ENCODE measurements around the gene TTLL13.

The TTLL13 gene

GRCh38 chr15:90306560-90306959, 57.2 kb downstream of the TTLL13 start:
- DNase-seq (ENCODE audit: insufficient read length, low spot score) (peak; percentile 41), FAIRE-seq (no peak)
- no peak for TF ChIP-seq POLR2AphosphoS5 (IDR thresholded peaks at IDR 0.05; ENCODE audit: low read depth, low read length)
- TF ChIP-seq SPI1 (IDR thresholded peaks at IDR 0.05; ENCODE audit: low read depth, low read length): peak; percentile 57

GRCh38 chr15:90307661-90308060, 58.3 kb downstream of the TTLL13 start:
- DNase-seq (ENCODE audit: insufficient read length, low spot score) (no peak), FAIRE-seq (no peak)
- TF ChIP-seq SPI1 (IDR thresholded peaks at IDR 0.05; ENCODE audit: low read depth, low read length) (no peak), POLR2A (IDR thresholded peaks at IDR 0.05; ENCODE audit: low read depth, low read length) (no peak), POU2F2 (IDR thresholded peaks at IDR 0.05; ENCODE audit: low read depth, low read length) (no peak), TAF1 (IDR thresholded peaks at IDR 0.05; ENCODE audit: low read depth, low read length) (no peak), PAX5 (IDR thresholded peaks at IDR 0.05; ENCODE audit: insufficient read depth, low read length, severe bottlenecking) (no peak), POLR2AphosphoS5 (IDR thresholded peaks at IDR 0.05; ENCODE audit: low read depth, low read length) (no peak)

GRCh38 chr15:90309020-90309419, 59.7 kb downstream of the TTLL13 start:
- FAIRE-seq (no peak), DNase-seq (ENCODE audit: insufficient read length, low spot score) (no peak)
- no peak for TF ChIP-seq POU2F2 (IDR thresholded peaks at IDR 0.05; ENCODE audit: low read depth, low read length)
- TF ChIP-seq TAF1 (IDR thresholded peaks at IDR 0.05; ENCODE audit: low read depth, low read length): no peak
- no peak for TF ChIP-seq PAX5 (IDR thresholded peaks at IDR 0.05; ENCODE audit: insufficient read depth, low read length, severe bottlenecking)
- TF ChIP-seq SPI1 (IDR thresholded peaks at IDR 0.05; ENCODE audit: low read depth, low read length): no peak
- no peak for TF ChIP-seq POLR2AphosphoS5 (IDR thresholded peaks at IDR 0.05; ENCODE audit: low read depth, low read length)
- no peak for TF ChIP-seq POLR2A (IDR thresholded peaks at IDR 0.05; ENCODE audit: low read depth, low read length)

Measured in GM12891 (cell line).